ENCODE results near the gene TMEM132E. TPM values are rescaled to one million over a fixed set of nuclear protein-coding genes. Genes with fewer than 3 reads are reported as not detected.

The TMEM132E gene
- total RNA-seq, 2 donors from 2014 or later, result not detected

DNA sequence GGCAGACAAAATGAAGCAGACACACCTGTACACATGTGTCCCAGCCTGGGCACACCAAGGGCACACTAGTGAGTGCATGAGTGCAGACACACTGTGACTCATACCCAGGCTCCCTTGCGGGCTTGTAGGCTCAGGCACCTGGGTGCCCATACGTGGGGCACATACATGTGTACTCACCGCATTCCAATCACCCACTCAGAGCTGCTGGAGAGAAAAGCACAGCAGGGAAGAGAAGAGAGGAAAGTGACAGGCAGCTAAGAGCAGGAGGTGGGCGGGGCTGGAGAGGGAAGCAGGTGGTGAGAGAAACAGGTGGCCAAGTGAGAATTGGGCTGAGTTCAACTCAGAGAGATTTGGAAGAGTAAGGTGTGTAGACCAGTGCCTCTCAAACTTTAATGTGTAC is 54.0 kb downstream of the TMEM132E start:
- 20 to 25% methylated on average over 4 of the region's 4 CpGs for WGBS, 2 donors
- intact Hi-C loops (cut with DNase I), result loop anchor here (10.0 kb wide), 1 partner anchor 209 kb away; no protein-coding TSS in a partner anchor
- H3K4me3 ChIP-seq, result no peak overlapping the region
- no peak overlapping the region for H3K27ac ChIP-seq
- DNase-seq (peak in 1 of 4 donors; percentile 18), ATAC-seq (no peak)
- H3K4me1 ChIP-seq, result peaks cover 8% of the 10 kb centered on the region
- no peaks in the 10 kb centered on the region for H3K27me3 ChIP-seq
- H3K9me3 ChIP-seq, result no peaks in the 10 kb centered on the region
- TF ChIP-seq CTCF (IDR thresholded peaks at IDR 0.05) (no peak), POLR2A (IDR thresholded peaks at IDR 0.05) (no peak)
- no peaks in the 10 kb centered on the region for H3K36me3 ChIP-seq (replicated peaks in 1 of 2; ENCODE audit: insufficient read depth in 1 of 2, low read depth in 2 of 2)

- WGBS, 2 donors, result 88 to 89% methylated on average over 3 of the region's 3 CpGs
- ATAC-seq, result no peak
- intact Hi-C loops (cut with DNase I), result loop anchor here (10.0 kb wide), 1 partner anchor 209 kb away; no protein-coding TSS in a partner anchor
- H3K4me1 ChIP-seq, result peaks cover 11% of the 10 kb centered on the region
- no peak overlapping the region for H3K4me3 ChIP-seq
- no peaks in the 10 kb centered on the region for H3K27me3 ChIP-seq
- H3K27ac ChIP-seq, result no peak overlapping the region
- H3K36me3 ChIP-seq (replicated peaks in 1 of 2; ENCODE audit: insufficient read depth in 1 of 2, low read depth in 2 of 2), result no peaks in the 10 kb centered on the region
- no peaks in the 10 kb centered on the region for H3K9me3 ChIP-seq
- no peak for DNase-seq
- no peak for TF ChIP-seq POLR2A (IDR thresholded peaks at IDR 0.05)
- no peak for TF ChIP-seq CTCF (IDR thresholded peaks at IDR 0.05)
Measured at GRCh38 chr17:34633760-34634159, 54.4 kb downstream of the TMEM132E start.

GRCh38 chr17:34634551-34635160 is 55.3 kb downstream of the TMEM132E start:
- H3K4me1 ChIP-seq, result peaks cover 11% of the 10 kb centered on the region
- 79 to 81% methylated on average over 14 to 15 of the region's 15 CpGs for WGBS, 2 donors
- no peak overlapping the region for H3K27ac ChIP-seq
- DNase-seq (no peak), ATAC-seq (no peak)
- no peak overlapping the region for H3K4me3 ChIP-seq
- no peaks in the 10 kb centered on the region for H3K27me3 ChIP-seq
- TF ChIP-seq CTCF (IDR thresholded peaks at IDR 0.05) (no peak), POLR2A (IDR thresholded peaks at IDR 0.05) (no peak)
- intact Hi-C loops (cut with DNase I), result loop anchor here (10.0 kb wide), 1 partner anchor 210 kb away; no protein-coding TSS in a partner anchor
- no peaks in the 10 kb centered on the region for H3K36me3 ChIP-seq (replicated peaks in 1 of 2; ENCODE audit: insufficient read depth in 1 of 2, low read depth in 2 of 2)
- H3K9me3 ChIP-seq, result no peaks in the 10 kb centered on the region

DNA sequence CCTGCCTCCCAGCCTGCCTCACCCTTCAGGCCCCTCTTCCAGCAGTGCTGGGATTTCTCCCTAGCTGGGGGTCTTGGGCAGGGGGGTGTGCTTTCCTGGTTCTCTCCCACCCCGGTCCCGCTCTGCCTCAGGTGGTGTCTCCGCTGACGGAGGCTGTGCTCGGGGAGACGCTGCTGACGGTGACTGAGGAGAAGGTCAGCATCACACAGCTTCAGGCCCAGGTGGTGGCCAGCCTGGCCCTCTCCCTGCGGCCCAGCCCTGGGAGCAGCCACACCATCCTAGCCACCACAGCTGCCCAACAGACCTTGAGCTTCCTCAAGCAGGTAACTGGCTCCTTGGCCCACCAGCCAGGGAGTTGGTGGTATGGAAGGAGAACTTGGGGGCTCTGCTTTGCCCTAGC is 56.5 kb downstream of the TMEM132E start:
- Histone ChIP-seq H3K36me3 (replicated peaks in 1 of 2; ENCODE audit: insufficient read depth in 1 of 2, low read depth in 2 of 2) (no peaks in the 10 kb centered on the region), H3K27me3 (no peaks in the 10 kb centered on the region), H3K4me3 (no peak overlapping the region), H3K4me1 (peaks cover 11% of the 10 kb centered on the region), H3K9me3 (no peaks in the 10 kb centered on the region), H3K27ac (no peak overlapping the region)
- WGBS, 2 donors, result 75 to 87% methylated on average over 5 to 8 of the region's 8 CpGs
- ATAC-seq, result no peak
- intact Hi-C loops (cut with DNase I), result loop anchor here (10.0 kb wide), 1 partner anchor 211 kb away; no protein-coding TSS in a partner anchor
- no peak for DNase-seq
- no peak for TF ChIP-seq CTCF (IDR thresholded peaks at IDR 0.05)
- TF ChIP-seq POLR2A (IDR thresholded peaks at IDR 0.05), result no peak
